Pons (tissue), 1 donor: ENCODE measurements around the gene CTU1.

Source experiments
- DNase-seq: peaks from one replicate; pipeline ENCODE4 v3.0.0-alpha.2; 2016; ENCODE audit warnings: low spot score

Gene CTU1

DNA sequence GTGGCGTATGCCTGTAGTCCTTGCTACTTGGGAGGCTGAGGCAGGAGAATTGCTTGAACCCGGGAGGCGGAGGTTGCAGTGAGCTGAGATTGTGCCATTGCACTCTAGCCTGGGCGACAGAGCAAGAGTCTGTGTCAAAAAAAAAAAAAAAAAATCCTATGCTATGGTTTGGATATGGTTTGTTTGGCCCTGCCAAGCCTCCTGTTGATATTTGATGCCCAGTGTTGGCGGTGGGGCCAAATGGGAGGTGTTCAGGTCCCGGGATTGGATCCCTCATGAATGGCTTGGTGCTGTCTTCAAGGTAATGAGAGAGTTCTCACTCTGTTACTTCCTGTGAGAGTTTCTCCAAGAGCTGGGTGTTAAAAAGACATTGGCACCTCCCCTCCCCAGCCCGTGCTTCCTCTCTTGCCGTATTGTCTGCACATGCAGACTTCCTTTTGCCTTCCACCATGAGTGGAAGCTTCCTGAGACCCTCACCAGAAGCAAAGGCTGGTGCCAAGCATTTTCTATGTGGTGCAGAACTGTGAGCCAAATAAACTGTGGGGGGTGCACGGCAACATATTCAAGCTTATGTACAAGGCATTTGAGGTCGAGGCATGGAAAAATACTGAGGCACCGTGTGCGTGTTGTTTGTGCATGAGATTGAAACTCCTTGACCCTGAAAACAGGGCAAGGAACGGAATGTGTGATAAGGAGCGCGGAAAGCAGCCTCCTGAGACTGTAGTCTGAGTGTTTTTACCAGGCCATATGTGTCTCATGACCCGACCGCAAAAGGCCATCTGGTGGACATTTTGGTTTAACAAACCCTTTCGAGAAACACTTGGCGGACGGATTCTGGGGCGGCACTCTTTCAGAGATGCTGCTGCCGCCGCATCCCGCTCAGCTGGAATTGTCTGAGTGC, 23.8 kb upstream of the CTU1 start:
- DNase-seq = peak; percentile 50

DNA sequence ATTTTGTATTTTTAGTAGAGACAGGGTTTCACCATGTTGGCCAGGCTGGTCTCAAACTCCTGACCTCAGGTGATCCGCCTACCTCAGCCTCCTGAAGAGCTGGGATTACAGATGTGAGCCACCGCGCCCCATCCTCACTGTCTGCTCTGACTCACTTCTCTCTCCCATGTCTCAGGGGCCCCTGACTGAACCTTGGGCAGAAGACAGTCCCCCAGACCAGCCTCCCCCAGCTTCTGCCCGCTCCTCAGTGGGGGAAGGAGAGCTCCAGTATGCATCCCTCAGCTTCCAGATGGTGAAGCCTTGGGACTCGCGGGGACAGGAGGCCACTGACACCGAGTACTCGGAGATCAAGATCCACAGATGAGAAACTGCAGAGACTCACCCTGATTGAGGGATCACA, 21.5 kb upstream of the CTU1 start:
- no peak for DNase-seq

DNA sequence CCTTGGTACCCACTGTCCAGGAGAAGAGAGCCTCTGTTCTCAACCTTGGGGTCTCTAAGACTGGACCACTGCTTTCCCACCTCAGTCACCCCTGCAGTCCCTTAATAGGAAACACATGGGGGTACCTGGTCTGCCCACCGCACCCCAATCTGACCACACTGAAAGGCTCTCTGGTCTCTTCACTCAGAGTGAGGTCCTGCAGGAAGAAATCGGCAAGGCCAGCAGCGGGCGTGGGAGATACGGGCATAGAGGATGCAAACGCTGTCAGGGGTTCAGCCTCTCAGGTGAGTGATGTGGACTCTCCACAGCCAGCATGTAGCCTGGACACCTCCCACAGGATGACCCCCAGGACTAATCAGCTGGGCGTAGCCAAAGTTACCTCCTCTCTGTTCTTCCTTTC, 20.0 kb upstream of the CTU1 start:
- DNase-seq = no peak

DNA sequence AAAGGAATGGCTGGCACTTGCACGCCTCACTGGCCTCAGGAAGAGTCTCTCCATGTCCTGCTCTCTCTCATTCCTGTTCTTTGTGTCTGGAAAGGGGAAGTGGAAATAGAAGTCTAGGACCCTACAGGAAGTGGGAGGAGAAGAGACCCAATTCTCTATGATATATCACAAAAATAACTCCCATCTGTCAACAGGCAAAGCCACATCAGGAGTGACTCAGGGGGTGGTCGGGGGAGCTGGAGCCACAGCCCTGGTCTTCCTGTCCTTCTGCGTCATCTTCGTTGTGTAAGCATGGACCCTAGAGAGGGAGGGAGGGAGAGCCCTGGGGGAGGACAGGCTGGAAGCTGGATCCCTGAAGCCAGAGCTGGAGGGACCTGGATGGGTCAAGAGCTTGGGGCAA, 19.5 kb upstream of the CTU1 start:
- peak; percentile 53 for DNase-seq

DNA sequence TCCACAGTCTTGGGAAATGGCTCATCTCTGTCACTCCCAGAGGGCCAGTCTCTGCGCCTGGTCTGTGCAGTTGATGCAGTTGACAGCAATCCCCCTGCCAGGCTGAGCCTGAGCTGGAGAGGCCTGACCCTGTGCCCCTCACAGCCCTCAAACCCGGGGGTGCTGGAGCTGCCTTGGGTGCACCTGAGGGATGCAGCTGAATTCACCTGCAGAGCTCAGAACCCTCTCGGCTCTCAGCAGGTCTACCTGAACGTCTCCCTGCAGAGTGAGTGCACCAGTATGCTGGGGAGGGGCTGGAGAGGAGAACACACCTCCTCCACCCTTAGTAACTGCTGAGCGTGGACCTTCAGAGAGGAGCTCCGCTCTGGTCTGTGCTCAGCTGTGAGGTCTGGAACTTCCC, 18.8 kb upstream of the CTU1 start:
- DNase-seq = no peak

DNA sequence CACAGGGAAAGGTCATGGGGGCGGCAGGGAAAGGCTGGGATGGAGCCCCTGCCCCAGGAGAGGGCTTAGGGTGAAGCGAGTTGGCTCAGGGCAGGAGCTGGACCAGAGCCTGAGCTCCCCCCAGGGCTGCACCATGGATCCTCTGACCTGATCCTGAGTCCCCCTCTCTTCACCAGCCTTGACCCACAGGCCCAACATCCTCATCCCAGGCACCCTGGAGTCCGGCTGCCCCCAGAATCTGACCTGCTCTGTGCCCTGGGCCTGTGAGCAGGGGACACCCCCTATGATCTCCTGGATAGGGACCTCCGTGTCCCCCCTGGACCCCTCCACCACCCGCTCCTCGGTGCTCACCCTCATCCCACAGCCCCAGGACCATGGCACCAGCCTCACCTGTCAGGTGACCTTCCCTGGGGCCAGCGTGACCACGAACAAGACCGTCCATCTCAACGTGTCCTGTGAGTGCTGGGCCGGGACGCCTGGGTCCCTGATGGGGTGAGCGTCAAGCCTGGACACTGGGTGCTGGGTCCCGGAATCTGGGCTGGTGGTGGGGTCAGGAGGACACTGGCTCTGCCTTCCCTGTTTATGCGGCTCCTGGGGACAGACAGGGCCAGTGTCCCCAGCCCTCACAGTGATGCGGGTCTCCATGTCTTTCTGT, 17.3 kb upstream of the CTU1 start:
- no peak for DNase-seq

DNA sequence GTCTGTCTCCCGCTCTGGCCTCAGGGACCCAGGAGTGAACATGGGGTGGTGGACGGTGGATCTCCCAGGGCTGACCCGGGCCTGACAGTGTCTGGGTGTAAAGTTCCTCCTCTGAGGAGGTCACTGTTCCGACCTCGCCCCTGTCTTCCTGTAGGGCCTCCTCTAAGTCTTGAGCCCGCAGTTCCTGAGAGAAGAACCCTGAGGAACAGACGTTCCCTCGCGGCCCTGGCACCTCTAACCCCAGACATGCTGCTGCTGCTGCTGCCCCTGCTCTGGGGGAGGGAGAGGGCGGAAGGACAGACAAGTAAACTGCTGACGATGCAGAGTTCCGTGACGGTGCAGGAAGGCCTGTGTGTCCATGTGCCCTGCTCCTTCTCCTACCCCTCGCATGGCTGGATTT, 16.5 kb upstream of the CTU1 start, which contains the start of gene SIGLEC9:
SIGLEC9 (plus strand) TSS at position 178 of the 400 bp plus-strand sequence; CDS start at position 247, 69 bp downstream.
- peak; percentile 48 for DNase-seq

DNA sequence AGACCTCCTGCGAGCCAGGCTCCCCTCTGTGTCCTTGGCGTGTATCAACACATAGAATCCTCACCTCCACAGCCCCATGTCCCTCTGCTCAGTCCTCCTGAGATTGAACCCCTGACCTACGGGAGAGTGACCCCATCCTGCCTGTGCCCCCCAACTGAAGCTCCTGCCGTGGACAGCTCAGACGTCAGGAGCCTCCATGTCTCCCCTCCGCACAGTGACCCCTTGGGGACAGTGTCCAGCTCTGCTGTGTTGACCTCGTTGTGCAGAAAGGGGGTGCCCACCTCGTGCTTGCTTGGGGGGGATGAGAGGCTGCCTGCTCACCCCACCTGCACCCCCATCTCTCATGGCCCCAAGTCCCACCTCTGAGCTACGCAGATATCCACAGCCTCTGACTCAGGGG, 16.0 kb upstream of the CTU1 start:
- DNase-seq = no peak

DNA sequence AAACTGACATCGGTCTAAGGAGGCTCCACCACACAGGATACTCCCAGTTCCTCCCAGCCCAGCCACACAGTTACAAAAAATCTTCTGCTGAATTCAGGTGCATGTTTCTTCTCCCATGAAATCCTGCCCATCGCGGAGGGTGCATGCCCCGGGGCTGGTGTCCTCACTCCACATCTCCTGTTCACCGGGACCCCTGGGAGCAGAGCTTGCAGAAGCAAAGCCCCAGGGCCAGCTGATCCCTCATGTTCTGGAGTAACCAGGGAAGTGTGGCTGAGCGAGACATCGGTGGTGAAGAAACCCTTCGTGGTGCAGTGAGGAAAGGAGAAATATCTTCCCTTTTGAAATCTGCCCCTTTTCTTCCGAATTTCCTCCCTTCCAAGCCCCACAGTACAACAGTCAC, 15.6 kb upstream of the CTU1 start:
- no peak for DNase-seq

DNA sequence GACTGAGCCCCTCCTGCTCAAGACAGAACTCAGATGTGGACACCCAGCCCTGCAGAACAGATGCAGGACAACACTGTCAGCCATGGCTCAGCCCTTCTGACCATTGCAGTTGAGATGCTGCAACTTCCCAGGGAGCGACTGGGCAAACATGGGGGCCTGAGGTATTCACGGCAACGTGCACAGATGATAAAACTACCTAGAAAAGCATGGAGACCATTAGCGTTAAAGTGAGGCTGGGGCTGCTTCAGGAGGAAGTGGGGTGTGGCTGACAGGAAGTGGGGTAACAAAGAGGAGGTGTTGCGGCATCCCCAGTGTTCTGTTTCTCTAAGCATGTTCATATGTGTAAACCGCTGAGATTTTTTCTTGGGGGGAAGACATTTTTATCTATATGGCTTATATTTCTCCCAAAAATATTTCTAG, 15.2 kb upstream of the CTU1 start:
- DNase-seq = no peak

DNA sequence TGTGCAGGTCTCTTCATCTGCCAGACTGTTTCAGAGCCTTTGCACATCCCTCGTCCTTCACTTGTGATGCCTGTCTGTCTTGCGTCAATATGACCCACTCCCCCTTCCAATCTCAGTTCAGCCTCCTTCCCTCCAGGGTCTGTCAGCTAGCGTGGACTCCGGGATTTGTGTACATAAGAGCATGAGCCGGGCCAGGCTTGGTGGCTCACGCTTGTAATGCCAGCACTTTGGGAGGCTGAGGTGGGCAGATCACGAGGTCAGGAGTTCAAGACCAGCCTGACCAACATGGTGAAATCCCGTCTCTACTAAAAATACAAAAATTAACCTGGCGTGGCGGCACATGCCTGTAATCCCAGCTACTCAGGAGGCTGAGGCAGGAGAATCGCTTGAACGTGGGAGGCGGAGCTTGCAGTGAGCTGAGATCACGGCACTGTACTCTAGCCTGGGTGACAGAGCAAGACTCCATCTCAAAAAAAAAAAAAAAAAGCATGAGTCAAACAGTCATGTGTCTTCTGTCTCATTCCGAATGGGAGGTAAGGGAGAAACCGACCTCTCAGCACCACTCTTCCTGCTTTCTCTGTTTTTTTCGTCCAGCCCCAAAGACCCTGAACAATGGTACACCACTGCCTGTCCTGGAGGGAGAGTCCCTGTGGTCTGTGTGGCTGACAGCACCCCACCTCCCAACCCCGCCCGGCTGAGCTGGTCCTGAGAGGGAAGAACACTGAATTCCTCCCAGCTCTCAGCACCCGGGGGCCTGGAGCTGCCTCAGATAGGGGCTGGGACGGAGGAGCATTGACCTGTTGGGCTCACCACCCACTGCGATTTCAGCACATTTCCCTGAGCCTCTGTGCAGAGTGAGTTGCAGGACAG, 14.1 kb upstream of the CTU1 start:
- no peak for DNase-seq

DNA sequence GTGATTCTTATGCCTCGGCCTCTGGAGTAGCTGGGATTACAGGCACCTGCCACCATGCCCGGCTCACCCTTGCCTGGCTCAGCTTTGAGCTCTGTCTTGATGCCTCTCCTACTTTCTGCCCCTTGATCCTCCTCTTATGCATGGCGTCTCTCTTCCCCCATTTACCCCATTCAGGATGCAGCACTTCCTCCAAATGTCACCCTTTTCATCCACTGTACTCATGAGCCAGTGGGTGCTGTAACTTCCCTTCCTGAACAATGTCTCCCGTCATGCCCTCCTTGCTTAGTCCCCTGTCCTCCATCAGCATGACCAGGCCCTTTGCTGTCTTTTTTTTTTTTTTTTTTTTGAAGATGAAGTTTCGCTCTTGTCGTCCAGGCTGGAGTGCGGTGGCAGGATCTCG, 13.0 kb upstream of the CTU1 start:
- DNase-seq = no peak

DNA sequence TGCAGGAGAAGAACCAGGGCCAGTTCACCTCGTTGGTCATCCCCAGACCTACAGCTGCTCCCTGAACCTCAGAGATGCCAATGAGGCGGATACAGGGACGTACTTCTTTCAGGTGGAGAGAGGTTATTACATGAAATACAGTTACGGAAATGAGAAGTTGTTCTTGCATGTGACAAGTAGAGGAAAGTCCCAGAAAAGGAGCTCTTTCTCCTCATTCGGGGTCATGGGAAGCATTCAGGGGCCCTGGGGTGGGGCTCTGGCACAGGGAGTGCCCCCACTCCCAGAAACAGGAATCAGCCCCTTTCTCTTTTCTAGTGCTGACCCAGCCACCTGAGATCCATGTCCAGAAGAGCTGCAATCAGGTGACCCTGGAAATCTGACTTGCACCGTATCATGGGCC, 12.0 kb upstream of the CTU1 start:
- no peak for DNase-seq

DNA sequence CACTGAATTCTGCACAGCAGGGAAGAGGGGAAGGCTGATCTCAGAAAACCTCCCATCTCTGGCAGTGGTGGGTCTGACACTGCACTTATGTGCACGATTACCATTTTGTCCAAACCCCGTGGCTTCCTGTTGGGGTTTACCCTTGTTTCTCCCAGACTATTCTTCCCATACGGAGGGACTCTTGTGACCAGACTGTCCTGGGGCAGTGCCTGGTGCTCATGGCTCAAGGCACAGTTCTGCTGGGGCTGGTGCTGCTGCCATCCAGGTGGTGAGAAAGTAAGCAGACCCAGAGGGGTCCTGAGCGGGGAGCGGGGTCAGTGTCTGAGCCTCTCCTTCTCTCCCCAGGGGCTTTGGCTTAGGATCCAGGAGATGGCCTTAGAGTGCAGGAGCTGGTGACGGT, 11.4 kb upstream of the CTU1 start:
- no peak for DNase-seq

DNA sequence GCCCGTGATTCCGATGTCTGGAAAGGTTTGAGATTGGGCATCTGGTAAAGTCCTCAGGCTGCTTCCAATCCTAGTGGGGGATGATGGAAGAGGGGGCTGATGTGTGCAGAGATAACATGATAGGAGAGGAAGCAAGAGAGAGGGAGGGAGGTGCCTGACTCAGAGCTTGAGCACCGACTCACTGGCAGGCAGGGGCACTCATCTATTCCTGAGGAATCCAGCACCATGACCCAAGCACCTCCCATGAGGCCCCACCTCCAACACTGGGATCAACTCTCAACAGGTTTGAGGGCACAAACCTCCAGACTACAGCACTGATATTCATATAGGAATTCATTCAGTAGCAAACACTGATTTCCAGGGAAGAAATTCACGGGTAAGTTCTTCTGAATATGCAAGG, 10.9 kb upstream of the CTU1 start:
- DNase-seq = no peak

DNA sequence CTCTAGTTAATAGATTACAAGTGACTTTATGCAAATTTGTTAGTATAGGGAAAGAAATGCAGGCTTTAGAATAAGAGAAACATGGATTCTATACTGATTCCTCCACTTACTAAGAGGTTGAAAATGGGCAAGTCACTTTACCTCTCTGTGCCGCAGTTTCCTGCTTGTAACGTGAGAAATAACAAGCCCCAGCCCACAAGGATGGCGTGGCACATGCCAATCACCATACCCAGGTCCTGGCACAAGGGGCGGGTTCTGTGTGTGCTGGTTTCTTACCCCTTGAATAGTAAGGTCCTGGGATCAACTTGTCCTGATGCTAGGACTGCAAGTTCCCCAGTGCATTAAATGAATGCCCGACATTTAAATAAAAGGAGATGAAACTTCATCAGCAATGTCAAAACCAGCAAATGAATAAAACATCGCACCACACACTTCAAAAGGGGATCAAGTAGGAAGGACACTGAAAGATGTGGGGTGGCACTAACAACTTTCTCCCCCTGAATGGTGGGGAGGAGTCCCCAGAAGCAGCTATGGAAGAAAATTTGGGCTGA, 8.6 kb upstream of the CTU1 start:
- DNase-seq = no peak

DNA sequence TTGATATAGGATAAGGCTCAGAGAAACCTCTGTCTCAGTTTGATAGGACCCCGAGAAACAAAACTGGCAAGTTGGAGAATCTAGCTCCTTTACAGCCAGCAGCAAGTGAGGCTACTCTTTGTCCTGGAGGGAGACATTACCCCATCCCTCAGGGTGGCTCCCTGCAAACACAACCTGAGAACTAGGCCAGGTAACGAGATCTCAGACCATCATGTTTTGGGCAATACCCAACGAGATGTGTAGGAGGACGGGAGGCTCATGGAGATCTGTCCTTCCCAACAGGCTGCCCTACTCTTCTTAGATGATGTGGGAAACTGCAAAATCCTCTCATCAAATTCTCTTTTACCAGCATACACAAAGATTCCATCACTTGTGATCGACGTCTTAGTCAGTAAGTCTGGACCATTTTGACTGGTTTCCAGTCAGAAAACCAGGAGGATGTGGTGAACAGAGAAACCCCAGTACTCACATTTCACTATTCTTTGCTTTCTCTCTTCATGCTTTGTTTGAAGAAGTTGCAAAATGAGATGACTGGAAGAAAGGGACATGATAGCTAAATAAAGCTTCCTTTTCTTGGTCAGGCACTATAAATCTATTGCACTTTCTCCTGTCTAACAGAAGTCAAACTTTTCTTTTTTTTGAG, 6.0 kb upstream of the CTU1 start:
- peak; percentile 37 for DNase-seq

DNA sequence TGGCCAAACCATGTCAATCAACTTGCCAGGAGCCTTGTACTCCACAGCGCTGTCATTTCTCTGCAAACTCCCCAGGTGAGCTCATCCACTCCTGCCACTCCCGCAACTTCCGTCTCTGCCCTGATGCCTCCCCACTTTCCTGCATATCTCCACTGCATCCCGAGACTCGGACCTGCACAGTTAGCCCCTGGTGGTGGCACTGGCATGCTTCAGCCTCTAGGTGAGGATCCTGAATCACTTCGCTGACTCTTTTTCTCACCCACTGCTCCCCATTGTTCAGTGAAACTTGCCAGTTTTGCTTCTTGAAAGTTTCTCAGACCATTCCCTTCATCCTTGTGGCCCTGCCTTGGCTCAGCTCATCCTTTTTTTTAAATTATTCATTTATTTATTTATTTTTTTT, 3.4 kb upstream of the CTU1 start:
- DNase-seq = no peak

DNA sequence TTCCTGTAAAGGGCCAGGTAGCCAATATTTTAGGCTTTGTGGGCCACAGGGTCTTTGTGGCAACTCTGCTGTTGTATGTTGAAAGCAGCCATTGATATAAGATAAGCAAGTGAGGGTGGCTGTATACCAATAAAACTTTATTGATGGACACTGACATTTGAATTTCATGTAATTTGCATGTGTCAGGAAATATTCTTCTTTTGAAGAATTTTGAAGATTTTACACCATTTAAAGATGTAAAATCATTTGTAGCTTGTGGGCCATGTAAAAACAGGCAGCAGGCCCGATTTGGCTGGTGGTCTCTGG, 2.4 kb upstream of the CTU1 start:
- no peak for DNase-seq

DNA sequence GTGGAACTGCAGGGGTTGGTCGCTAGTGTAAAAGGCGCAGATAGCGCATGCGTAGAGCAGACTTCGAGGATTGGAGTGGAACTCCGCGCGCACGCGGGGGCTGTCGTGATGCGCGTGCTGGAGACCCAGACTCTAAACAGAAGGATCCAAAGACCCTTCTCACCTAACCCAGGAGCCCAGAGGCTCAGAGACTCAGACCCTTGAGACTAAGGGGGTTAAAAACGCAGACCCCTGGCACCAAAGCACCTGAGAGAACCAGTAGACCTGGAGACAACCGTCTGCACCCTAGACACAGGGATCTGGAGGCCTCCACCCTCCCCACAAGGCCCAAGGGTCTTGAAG, 567 bp upstream of the CTU1 start:
- no peak for DNase-seq

DNA sequence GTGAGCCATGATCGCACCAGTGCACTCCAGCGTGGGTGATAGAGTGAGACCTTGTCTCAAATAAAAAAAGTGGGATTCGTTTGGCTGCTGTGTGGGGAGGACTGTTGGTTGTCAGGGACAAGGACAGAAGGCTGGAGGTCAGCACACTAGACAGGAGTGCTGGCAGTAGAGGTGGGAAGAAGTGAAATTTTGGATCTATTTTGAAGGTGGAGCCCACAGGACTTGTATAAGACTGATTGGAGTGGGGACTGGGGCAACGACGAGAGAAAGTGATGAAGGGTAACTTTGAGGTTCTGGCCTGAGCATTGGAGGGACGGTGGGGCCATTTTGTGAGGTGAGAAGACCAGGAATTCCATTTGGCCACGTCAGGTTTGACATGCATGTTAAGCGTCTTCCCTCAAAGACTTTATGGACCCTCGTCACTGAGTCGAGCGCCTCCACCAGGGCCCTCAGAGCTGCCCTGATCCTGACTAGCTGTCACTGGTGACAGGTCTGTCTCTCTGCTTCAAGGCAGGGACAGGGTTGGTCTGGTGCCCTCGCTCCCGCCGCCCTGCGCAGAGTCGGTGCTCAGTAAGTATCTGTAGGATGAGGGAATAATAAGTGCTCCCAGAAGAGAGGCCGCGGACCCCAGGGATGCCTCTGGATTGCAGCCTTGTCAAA, 673 bp downstream of the CTU1 start:
- no peak for DNase-seq

DNA sequence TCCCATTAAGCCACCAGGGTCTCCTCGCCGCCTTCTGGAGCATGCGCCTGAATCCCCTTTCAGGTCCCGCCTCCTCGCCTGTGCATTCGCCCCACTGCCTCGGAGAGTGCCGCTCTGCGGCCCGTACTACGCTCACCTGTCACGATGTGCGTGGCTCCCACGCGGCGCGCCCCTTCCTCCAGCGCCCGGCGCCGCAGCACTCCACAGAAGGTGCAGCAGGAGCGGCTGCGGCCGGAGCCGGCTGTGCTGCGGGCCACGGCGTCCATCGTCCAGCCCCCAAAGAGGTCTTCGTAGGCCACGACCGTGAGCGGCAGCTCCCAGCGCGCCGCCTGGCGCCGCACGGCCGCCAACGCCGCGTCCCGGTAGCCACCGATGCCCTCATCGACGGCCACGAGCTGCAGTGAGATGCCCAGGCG, 4.3 kb downstream of the CTU1 start:
- DNase-seq = no peak
